AG10803 (cell line): ENCODE results near the gene NCKAP1.
"Not testable (repeated sequence)": the region's sequence is repeated elsewhere in the genome, so short reads cannot be mapped to it uniquely, and the experiment has no call there.

ENCODE experiments used
- DNase-seq: peaks from one replicate; pipeline ENCODE4 v3.0.0; 2010; ENCODE audit warnings: low read depth
- H3K4me3 ChIP-seq: 2 replicates; pipeline ENCODE4 v1.5.1; 2011; ENCODE audit warnings: mild to moderate bottlenecking, low read length, control low read depth
- TF ChIP-seq, protein P1 (sequence below): conservative IDR thresholded peaks from 2 replicates; pipeline ENCODE4 v1.5.1; 2011; ENCODE audit warnings: mild to moderate bottlenecking, low read length, control low read depth, inconsistent platforms

Gene NCKAP1

DNA sequence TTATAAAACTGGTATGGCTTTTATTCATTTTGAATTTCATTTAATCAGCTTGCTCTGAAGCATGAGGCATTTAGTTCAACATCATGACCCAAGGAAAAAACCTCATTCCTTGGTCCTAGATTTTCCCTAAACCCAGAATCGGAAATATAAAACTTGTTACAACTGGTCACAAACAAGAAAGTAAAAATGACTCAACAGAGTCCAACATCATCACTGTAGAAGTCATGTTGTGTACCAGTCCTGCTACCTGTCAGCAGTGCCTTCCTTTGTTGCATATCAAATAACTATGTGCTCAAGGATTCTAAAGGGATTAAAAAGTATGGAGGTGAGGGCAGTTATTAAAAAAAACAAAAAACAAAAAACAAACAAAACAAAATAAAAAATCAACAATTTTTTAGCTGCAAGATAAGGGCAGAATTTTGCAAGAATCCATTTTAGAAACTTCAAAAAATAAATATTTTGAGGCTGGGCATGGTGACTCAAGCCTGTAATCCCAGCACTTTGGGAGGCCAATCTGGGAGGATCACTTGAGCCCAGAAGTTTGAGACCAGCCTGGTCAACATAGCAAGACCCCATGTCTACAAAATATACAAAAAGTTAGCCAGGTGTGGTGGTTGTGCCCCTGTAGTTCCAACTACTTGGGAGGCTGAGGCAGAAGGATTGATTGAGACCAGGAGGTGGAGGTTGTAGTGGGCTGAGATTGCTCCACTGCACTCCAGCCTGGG lies 18.4 kb downstream of the NCKAP1 start:
- TF ChIP-seq, protein P1, sequence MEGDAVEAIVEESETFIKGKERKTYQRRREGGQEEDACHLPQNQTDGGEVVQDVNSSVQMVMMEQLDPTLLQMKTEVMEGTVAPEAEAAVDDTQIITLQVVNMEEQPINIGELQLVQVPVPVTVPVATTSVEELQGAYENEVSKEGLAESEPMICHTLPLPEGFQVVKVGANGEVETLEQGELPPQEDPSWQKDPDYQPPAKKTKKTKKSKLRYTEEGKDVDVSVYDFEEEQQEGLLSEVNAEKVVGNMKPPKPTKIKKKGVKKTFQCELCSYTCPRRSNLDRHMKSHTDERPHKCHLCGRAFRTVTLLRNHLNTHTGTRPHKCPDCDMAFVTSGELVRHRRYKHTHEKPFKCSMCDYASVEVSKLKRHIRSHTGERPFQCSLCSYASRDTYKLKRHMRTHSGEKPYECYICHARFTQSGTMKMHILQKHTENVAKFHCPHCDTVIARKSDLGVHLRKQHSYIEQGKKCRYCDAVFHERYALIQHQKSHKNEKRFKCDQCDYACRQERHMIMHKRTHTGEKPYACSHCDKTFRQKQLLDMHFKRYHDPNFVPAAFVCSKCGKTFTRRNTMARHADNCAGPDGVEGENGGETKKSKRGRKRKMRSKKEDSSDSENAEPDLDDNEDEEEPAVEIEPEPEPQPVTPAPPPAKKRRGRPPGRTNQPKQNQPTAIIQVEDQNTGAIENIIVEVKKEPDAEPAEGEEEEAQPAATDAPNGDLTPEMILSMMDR: no peak
- no peak for DNase-seq

GRCh38 chr2:183017845-183018244 lies 20.4 kb downstream of the NCKAP1 start:
- DNase-seq, H3K4me3 ChIP-seq: not testable (repeated sequence)

More for the DNA sequence above, 18.4 kb downstream of the NCKAP1 start:
- H3K4me3 ChIP-seq: no peak overlapping the region

GRCh38 chr2:183014005-183014404 lies 24.3 kb downstream of the NCKAP1 start:
- no peak for DNase-seq
- TF ChIP-seq, protein P1: no peak
- no peak overlapping the region for H3K4me3 ChIP-seq

GRCh38 chr2:183011743-183012142 lies 26.5 kb downstream of the NCKAP1 start:
- no peak for DNase-seq
- H3K4me3 ChIP-seq: no peak overlapping the region
- TF ChIP-seq, protein P1: no peak

DNA sequence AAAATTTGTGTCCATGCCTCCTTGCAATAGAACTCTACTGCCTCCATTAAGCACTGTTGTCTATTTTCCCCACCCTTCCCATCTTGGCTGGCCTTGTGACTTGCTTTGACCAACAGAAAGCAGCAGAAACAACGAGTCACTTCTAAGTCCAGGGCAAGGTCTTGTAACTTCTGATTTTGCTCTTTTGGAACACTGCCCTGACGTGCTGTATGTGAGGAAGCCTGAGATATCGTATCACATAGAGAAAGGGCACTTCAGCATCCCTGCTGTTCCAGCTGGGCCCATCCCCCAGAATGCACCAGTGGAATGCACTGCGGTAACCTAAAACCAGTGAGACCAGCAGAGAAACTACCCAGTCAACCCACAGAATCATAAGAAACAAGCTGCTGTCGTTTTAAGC lies 28.1 kb downstream of the NCKAP1 start:
- no peak overlapping the region for H3K4me3 ChIP-seq
- DNase-seq: peak; percentile 8
- TF ChIP-seq, protein P1: no peak

DNA sequence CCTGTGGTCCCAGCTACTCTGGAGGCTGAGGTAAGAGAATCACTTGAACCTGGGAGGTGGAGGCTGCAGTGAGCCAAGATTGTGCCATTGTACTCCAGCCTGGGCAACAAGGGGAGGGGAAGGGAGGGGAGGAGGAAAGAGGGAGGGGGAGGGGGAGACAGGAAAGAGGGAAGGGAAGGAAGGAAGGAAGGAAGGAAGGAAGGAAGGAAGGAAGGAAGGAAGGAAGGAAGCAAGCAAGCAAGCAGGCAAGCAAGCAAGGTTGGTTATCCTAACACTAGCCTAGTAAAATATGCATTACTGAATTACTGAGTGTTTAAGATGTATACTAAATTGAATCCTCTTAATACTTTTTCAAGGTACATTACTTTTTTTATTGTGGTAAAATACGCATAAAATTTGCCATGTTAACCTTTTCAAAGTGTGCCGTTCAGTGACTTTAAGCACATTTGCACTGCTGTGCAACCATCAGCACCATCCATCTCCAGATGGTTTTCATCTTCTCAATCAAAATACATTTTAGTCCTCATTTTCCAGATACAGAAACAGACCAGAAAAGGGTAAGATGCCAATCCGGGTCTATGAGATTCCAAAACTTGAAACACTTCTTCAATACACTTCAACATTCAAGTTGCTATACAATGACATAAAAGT lies 28.9 kb downstream of the NCKAP1 start:
- DNase-seq: no peak
- no peak overlapping the region for H3K4me3 ChIP-seq
- TF ChIP-seq, protein P1: no peak

- H3K4me3 ChIP-seq: no peak overlapping the region
- no peak for DNase-seq
- TF ChIP-seq, protein P1: no peak
Measured at GRCh38 chr2:183001948-183002347, 36.3 kb downstream of the NCKAP1 start.
